Neural progenitor cell (in vitro differentiated cells): ENCODE results near the gene DCTN2.

Experiments
- EZH2 ChIP-seq: fragments of 200-600 bp; sonication (generic); IDR thresholded peaks from 2 replicates; pipeline ENCODE4 v1.6.1; 2017; ENCODE audit warnings: antibody characterized with exemption, mild to moderate bottlenecking, moderate library complexity
- TF ChIP-seq, protein P1 (sequence below): fragments of 200-600 bp; sonication (generic); IDR thresholded peaks from 2 replicates; pipeline ENCODE4 v1.5.1; 2017; ENCODE audit warnings: antibody characterized with exemption, mild to moderate bottlenecking

DNA sequence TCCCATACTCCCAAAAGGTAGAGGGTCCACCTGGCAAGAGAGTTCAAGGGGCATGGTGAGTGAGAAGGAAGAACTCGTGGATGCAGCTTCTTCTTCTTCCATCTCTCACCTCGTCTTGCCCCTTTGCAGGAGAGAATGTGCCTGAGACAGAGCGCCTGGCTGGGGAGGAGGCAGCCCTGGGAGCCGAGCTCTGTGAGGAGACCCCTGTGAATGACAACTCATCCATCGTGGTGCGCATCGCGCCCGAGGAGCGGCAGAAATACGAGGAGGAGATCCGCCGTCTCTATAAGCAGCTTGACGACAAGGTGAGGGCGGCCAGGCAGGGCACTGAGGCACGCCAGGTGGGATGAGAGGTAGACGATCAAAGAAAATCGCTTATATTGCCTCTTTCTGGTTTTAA lies 22.9 kb upstream of the DCTN2 start:
- TF ChIP-seq, protein P1, sequence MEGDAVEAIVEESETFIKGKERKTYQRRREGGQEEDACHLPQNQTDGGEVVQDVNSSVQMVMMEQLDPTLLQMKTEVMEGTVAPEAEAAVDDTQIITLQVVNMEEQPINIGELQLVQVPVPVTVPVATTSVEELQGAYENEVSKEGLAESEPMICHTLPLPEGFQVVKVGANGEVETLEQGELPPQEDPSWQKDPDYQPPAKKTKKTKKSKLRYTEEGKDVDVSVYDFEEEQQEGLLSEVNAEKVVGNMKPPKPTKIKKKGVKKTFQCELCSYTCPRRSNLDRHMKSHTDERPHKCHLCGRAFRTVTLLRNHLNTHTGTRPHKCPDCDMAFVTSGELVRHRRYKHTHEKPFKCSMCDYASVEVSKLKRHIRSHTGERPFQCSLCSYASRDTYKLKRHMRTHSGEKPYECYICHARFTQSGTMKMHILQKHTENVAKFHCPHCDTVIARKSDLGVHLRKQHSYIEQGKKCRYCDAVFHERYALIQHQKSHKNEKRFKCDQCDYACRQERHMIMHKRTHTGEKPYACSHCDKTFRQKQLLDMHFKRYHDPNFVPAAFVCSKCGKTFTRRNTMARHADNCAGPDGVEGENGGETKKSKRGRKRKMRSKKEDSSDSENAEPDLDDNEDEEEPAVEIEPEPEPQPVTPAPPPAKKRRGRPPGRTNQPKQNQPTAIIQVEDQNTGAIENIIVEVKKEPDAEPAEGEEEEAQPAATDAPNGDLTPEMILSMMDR: no peak
- no peak for TF ChIP-seq EZH2
